Measurements from ENCODE around the gene MED16.
A peak's percentile ranks its signal among the peaks of the same experiment; 100 is the strongest.

Gene MED16

DNA sequence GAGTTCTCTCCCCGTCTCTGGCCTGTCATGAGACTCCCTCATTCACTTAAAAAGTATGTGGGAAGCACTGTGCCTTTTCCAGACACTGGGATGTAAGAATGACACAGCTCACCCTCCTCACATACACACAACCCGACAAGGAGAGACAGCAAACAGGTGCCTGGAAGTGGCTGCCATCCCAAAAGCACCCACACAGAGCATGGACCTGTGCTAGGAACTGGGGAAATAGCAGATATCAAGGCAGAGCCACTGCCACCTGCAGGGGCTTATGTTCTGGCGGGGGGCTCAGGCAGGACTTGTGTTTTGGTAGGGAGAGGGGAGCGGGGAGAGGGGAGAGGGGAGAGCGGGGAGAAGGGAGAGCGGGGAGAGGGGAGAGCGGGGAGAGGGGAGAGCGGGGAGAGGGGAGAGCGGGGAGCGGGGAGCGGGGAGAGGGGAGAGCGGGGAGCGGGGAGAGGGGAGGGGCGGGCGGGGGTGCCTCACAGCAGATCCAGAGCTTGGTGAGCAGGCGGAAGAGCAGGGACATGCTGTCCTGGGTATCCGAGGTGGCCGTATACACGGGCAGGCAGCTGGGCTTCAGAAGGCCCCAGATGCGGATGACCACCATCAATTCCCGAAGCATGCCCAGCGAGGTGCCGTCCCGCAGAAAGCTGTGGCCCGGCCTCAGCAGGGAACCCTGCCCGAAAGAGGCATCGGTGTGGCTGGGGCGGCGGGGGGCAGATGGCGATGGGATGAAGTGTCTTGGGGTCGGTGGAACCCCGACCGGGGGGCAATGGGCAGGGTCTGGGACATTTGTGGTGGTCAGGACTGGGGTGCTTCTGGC, 21.3 kb downstream of the MED16 start:
- no peak for DNase-seq (ENCODE audit: low read depth)

DNA sequence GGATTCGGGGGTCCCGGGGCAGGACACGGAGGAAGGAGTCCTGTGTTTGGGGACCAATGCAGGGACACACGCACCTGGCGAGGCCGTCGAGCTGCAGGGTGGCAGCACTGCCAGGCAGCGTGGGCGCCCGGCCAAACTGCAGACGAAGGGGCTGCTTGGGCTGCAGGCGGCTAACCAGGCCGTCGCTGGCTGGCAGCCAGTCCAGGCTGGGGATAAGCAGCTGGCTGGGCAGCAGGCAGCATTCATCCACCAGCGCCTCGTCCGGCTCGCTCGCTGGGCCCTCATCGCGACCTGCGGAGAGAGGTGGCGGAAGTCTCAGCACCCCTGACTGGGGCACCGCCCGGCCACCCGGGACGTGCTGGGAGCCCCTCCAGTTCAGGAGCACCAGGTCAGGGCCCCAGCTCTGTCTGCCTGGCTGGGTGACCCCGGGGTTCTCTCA, 22.0 kb downstream of the MED16 start:
- DNase-seq (ENCODE audit: low read depth): no peak

DNA sequence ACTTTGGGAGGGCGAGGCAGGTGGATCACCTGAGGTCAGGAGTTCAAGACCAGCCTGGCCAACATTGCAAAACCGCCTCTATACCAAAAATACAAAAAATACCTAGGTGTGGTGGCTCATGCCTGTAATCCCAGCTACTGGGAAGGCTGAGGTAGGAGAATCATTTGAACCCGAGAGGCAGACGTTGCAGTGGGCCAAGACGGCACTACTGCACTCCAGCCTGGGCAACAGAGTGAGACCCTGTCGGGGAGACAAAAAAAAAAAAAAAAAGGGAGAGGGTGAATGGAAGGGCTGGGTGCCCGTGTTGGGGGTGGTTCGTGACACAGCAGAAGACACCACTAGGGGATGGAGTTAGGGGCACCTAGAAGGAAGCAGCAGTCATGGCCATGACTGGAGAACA, 22.7 kb downstream of the MED16 start:
- no peak for DNase-seq (ENCODE audit: low read depth)

DNA sequence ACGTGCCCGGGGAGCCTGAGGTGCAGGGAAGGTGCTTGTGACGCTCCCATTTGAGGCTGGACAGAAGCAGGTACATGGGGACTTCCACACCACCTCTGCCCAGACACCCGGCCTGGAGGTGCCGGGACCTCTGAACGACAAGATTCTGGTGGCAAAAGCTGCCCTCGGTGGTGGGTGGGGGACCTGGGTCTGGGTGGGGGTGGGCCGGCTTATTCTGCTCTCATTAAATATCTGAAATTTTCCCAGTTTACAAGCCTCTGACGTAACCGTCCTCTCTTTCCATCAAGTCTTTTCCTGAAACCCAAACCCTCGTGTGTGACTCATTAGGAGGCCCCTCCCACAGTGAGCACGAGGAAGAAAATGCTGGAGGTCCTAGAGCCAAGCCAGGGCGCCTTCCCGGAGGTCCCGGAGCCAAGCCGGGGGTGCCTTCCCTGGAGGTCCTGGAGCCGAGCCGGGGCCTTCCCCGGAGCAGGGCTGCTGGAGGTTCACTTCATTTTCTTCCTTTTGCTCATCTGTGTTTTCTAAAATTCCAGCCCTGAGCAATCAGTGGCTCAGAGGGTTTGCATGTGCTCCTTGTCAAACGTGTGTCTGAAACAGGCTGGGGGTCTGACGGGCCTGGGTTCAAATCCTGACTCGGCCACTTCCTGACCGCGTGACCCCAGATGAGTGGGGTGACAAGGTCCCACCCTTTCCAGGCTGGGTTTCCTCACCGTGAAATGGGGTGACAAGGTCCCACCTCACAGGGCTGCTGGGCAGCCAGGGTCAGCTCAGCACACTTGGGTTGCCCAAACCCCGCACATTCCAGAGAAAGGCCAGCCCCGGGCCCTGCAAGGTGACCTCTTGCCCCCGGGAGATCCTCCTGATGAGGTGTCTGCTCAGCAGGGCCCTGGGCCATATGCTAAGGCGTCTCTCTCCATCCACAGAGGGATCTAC, 23.5 kb downstream of the MED16 start:
- DNase-seq (ENCODE audit: low read depth): peak; percentile 96

GRCh38 chr19:868458-869244, 24.3 kb downstream of the MED16 start:
- DNase-seq (ENCODE audit: low read depth): peak; percentile 39

DNA sequence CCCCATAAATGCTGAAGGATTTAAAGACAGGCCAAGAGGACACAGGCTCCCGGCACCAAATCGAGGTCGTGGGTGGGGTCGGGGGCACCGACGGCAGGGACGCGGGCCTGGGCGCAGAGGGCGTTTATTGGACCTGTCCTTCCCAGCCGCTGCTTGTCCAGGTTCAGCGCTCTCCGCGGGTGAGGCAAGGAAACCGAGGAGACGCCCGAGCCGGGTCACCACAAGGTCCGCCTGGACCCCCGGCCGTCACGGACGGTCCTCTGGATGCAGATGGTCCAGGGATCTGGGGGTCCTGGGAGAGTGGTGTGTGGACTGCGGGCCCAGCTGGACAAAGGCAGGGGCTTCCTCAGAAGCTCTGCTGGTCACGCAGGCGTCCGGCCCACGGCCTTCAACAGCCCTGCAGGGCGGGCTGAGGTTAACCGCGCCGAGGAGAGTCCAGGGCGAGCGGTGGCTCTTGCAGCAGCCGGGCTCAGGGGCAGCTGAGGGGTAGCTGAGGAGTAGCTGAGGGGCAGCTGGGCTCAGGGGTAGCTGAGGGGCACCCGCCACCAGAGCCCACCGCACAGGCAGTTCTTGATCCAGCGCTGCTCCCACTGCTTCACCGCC, 25.0 kb downstream of the MED16 start:
- DNase-seq (ENCODE audit: low read depth): peak; percentile 32

DNA sequence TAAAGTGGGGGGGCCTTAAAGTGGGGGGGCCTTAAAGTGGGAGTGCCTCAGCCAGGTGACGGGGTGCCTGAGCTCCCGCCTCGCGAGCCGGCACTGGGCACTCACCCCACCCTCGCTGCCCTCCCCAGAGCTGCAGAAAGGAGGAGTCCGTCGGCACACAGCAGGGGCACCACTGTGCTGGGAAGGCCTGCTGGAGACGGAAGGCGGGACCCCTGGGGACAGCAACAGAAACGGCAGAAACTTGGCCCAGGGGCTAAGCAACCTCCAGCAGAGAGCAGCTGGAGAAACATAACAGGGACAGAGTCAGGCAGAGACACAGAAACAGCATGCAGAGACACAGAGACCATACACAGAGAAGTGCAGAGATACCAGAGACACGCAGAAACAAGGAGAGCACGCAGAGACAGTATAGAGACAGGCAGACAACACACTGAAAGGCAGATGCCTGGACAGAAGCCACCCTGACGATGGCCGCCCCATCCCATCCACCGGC, 25.6 kb downstream of the MED16 start:
- peak; percentile 55 for DNase-seq (ENCODE audit: low read depth)

DNA sequence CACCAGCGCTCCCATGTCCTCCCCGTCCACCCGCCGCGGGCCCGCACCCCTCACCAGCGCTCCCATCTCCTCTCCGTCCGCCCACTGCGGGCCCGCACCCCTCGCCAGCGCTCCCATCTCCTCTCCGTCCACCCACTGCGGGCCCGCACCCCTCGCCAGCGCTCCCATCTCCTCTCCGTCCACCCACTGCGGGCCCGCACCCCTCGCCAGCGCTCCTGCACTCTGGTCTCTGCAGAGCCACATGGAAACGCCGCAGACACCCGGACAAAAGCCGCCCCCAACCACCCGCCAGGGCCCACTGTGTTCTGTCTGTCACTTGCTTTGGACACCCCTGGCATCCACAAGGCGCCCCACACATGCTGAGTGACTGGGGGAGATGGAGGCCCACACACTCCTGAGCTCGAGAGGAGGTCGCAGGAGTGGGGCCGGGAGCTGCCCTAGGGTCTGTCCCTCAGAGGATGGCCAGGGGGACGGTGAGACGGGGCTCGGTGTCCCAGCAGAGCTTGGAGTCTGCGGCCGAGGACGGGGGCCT, 26.2 kb downstream of the MED16 start:
- DNase-seq (ENCODE audit: low read depth): peak; percentile 32

GRCh38 chr19:863315-863620, 29.7 kb downstream of the MED16 start:
- no peak for DNase-seq (ENCODE audit: low read depth)

DNA sequence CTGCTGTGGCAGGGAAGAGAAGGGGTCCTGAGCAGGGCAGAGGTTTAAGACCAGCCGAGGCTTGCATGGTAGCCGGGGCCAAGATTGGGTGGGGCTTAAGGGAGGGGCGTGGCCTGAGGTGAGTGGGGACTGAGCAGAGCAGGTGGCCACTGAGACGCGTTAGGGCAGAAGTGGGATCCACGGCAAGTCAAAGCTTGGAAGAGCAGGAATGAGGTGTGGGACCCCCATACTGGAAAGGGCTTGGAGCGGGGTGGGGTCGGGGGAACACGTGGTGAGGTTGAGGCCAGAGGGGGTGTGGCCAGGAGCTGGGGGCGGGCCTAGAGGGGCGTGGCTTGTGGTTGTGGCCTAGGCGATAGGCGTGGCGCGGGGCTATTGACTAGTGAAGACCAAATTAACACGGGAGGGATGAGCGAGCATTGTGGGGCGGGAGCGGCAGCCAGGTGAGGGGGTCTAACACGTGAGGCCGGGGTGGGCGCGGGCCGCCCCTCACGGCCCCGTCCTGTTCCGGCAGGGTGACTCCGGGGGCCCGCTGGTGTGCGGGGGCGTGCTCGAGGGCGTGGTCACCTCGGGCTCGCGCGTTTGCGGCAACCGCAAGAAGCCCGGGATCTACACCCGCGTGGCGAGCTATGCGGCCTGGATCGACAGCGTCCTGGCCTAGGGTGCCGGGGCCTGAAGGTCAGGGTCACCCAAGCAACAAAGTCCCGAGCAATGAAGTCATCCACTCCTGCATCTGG, 30.2 kb downstream of the MED16 start:
- no peak for DNase-seq (ENCODE audit: low read depth)

- no peak for DNase-seq (ENCODE audit: low read depth)
Measured at GRCh38 chr19:861756-862580, 31.0 kb downstream of the MED16 start.

GRCh38 chr19:861141-861755, 31.7 kb downstream of the MED16 start:
- DNase-seq (ENCODE audit: low read depth): no peak

GRCh38 chr19:858868-859843, 33.8 kb downstream of the MED16 start, which contains the start of gene CFD:
CFD (plus strand) TSS chr19:859664; CDS start chr19:859690, 26 bp downstream.
- peak; percentile 84 for DNase-seq (ENCODE audit: low read depth)

DNA sequence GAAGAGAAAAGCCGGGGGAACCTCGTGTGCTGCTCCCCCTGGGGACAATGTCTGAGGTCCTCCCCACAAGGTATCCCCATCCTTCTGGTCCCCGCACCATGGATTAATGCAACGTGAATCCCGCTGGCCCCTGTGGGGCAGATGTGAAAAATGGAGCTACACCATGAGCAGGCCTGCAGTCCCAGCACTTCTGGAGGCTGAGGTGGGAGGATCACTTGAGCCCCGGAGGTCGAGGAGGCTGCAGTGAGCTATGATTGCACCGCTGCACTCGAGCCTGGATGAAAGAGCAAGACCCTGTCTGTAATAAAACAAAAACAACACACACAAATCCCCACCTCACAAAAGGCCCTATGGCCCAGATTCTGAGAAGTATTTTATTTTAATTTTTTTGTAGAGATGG, 34.7 kb downstream of the MED16 start:
- DNase-seq (ENCODE audit: low read depth): no peak

DNA sequence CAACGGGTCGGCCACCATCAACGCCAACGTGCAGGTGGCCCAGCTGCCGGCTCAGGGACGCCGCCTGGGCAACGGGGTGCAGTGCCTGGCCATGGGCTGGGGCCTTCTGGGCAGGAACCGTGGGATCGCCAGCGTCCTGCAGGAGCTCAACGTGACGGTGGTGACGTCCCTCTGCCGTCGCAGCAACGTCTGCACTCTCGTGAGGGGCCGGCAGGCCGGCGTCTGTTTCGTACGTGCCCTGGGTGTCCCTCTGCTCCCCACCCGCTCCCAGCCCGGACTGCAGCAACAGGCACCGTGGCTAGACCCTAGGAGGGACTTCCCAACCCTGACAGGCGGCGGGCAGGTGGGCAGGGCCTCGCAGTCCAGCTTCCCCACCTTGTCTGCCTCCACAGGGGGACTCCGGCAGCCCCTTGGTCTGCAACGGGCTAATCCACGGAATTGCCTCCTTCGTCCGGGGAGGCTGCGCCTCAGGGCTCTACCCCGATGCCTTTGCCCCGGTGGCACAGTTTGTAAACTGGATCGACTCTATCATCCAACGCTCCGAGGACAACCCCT, 37.3 kb downstream of the MED16 start:
- DNase-seq (ENCODE audit: low read depth): no peak

DNA sequence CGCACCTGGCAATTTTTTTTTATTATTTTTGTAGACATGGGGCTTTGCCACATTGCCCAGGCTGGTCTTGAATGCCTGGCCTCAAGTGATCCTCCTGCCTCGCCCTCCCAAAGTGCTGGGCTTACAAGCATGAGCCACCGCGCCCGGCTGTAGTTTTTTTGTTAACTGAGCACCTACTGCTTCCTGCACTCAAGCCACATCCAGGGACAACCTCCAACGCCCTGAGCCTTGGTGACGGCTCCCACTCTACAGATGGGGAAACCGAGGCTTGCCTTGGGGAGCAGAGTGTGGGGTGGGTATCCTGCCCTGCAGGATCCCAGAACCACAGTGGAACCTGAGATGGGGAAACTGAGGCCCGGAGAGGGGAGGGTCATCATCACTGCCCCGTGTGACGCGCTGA, 37.8 kb downstream of the MED16 start:
- DNase-seq (ENCODE audit: low read depth): no peak

DNA sequence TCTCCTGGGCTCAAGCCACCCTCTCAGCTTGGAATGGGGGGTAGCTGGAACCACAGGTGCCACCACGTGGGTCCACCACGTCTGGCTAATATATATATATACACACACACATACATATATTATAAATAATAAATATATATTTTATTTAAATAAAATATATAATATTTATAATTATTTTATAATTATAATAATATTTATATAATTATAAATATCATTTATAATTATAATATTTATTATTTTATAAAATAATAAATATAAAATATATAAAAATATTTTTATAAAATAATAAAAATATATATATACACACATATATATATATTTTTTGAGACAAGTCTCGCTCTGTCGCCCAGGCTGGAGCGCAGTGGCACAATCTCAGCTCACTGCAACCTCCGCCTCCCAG, 38.4 kb downstream of the MED16 start:
- DNase-seq (ENCODE audit: low read depth): no peak

Measured in fibroblast of gingiva (primary cell).